HG03135 (cell line): ENCODE results near the gene PORCN.
"Not testable (repeated sequence)": the region's sequence is repeated elsewhere in the genome, so short reads cannot be mapped to it uniquely, and the experiment has no call there.

Source experiments
- ATAC-seq: cut with Tn5 transposase; IDR thresholded peaks from one replicate; pipeline ENCODE4 v1.9.1; 2021; ENCODE audit warnings: mild to moderate bottlenecking, moderate library complexity; ENCODE audit not compliant: unreplicated experiment

PORCN gene

GRCh38 chrX:48538641-48539344 lies 30.0 kb downstream of the PORCN start:
- ATAC-seq, result no peak

GRCh38 chrX:48539345-48540027 lies 30.7 kb downstream of the PORCN start, which contains the start of gene TBC1D25:
TSS of gene TBC1D25 (plus strand) at chrX:48539714. CDS start at chrX:48539798, 84 bp downstream.
- ATAC-seq, result peak; percentile 84

GRCh38 chrX:48540028-48540375 lies 31.2 kb downstream of the PORCN start:
- peak; percentile 22 for ATAC-seq

- ATAC-seq, result no peak
These were observed 31.7 kb downstream of the PORCN start for GRCh38 chrX:48540480-48540879.

- no peak for ATAC-seq
These were observed 32.5 kb downstream of the PORCN start for GRCh38 chrX:48541140-48541814.

- no peak for ATAC-seq
These were observed 40.1 kb downstream of the PORCN start for GRCh38 chrX:48548871-48549270.

- ATAC-seq, result not testable (repeated sequence)
These were observed 47.0 kb downstream of the PORCN start for GRCh38 chrX:48555731-48556325.

- no peak for ATAC-seq
These were observed 49.5 kb downstream of the PORCN start for GRCh38 chrX:48558271-48558670.

- ATAC-seq, result no peak
These were observed 50.8 kb downstream of the PORCN start for GRCh38 chrX:48559636-48560035.

- ATAC-seq, result no peak
These were observed 51.3 kb downstream of the PORCN start for GRCh38 chrX:48560056-48560455.

- ATAC-seq, result no peak
These were observed 51.9 kb downstream of the PORCN start for GRCh38 chrX:48560681-48561080.

GRCh38 chrX:48569958-48570357 lies 61.2 kb downstream of the PORCN start:
- ATAC-seq, result no peak
